NCI-H510A (cell line): ENCODE results near the gene RFX6.

Experiments used
- DNase-seq: peaks from one replicate; lab custom pipeline; 2025; lab: John Stamatoyannopoulos, UW

Gene RFX6

DNA sequence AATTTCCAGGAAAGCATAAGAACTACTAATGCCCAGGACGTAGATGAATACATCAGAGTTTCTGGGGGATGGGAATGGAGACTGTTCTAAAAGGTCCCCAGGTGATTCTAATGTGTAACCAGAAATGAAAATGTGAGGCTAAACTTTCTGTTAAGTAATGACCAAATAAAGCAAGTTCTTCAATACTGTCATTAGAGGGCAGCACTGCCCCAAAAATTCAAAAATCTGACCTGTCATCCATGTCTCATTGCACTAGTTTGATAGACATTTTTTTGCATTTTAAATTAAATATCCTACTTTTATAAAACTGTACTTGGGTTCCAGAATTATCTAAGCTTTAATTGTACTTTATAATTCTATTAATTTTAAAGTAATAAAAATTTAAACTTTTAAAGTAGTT lies 94.9 kb downstream of the RFX6 start:
- no peak for DNase-seq

DNA sequence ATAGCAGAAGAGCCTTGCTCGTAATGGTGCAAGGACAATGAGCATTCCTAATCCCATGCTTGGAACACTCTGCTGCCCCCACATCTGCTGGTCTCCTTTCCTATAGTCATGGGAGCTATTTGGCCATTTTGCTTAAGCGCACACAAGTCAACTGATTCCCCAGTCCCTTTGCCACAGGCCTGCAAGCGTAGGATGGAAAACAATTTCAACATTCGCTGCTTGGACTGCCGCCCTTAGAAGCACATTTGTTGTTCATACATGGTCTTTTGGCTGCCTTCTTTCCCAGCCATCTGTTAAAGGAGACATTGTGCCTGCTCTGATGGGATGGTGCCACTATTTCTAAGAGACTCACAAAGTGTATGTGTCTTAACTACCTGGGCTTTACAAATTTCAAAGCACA lies 96.9 kb downstream of the RFX6 start:
- no peak for DNase-seq

DNA sequence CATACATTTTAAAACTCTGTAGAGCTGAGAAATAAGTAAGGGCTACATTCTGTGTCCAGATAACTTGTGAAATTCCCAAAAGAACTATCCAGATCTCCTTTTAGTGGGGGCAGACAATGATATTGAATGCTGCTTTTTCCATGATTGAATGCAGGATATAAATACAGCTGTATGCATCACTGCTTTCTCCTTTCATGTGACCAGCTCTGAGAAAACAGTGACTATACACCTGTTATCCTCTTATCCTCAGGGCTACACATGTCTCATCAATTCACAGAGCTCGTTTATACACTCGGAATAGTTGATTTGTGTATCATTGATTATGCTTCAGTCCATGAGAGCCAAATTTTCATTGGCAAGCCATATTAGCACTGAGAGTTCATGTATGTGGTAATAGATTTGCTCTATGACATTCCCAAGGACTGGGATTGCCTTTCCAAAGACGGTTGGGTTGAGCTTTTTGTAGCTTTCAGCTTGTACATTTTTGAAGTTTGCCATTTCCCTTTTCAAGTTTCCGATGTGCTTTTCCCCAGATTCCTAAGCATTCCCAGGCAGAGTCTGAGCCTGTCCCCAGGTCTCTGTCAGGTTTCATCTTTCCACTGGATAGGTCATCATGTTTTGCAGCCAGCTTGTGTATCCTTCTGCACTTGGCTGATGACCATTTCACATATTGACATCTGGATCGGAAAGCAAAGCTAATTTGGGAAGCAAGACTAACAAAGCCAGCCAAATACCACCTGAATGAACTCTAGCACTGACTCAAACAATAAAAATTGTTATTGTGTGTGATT lies 97.7 kb downstream of the RFX6 start:
- DNase-seq = no peak

DNA sequence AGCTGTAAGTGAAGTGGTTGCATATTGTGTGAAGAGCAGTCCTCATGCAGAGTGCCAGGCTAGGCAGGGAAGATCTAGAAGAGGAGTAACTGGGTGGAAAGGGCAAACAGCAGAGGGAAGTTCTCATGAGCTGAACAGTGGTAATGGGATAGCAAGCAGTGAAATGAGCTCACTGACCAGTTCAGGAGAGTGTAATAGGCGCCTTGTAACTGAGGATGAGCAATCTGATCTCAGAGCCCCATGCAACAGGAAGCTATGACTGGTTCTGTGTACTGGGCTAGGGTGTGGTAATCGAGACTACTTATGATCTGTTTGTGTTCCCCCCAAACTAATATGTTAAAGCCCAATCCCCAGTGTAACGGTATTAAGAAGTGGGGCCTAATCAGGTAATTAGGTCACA lies 98.6 kb downstream of the RFX6 start:
- DNase-seq = no peak

DNA sequence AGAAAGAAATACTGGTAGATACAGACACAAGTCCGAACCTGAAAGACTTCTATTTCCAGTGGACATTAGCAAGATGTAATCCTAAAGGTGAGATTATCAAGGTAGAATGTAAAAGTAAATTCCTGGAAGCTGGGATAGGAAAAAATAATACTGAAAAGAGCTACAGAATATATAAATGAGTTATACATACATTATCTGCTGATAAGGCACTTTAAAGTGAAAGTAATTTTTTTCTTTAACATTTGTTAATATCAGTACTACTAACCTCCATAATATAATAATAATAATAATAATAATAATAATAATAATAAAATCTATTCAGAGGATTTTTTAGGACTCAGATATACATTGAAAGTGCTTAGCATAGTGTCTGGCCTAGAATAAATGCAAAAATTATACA lies 102.5 kb downstream of the RFX6 start:
- DNase-seq = no peak
